ENCODE data around the gene TM4SF1.

Gene TM4SF1

GRCh38 chr3:149415484-149415883 is 38.0 kb upstream of the TM4SF1 start:
- no peaks in the 10 kb centered on the region for H3K36me3 ChIP-seq (ENCODE audit: control insufficient read depth in 4 of 4, insufficient read depth in 4 of 4, low read length in 3 of 4)
- POLR2A ChIA-PET, result no interaction called here
- WGBS (ENCODE audit: insufficient coverage), result 100% methylated on average over 1 of the region's 2 CpGs
- H3K27me3 ChIP-seq (replicated peaks in 2 of 5; ENCODE audit: control insufficient read depth in 4 of 5, insufficient read depth in 5 of 5, low read length in 4 of 5), result no peaks in the 10 kb centered on the region
- no peak for DNase-seq
- H3K27ac ChIP-seq (ENCODE audit: insufficient read depth in 1 of 2, low read depth in 1 of 2, low read length in 2 of 2, poor library complexity in 1 of 2, severe bottlenecking in 2 of 2), result no peak overlapping the region
- CTCF ChIA-PET, result interaction anchor here (0.6 kb wide), 1 partner anchor 17 kb away, joined by 3 read pairs; no protein-coding TSS in a partner anchor
- no peaks in the 10 kb centered on the region for H3K4me1 ChIP-seq (ENCODE audit: control extremely low read depth in 1 of 4, control insufficient read depth in 4 of 4, insufficient read depth in 4 of 4, low read length in 3 of 4)
- H3K9me3 ChIP-seq (ENCODE audit: control extremely low read depth in 1 of 5, control insufficient read depth in 4 of 5, insufficient read depth in 2 of 5, low read depth in 1 of 5, low read length in 4 of 5), result no peaks in the 10 kb centered on the region
- no peak overlapping the region for H3K4me3 ChIP-seq (ENCODE audit: control insufficient read depth in 1 of 7, extremely low read depth in 1 of 7, insufficient read depth in 4 of 7, low read depth in 2 of 7, low read length in 6 of 7)

- POLR2A ChIA-PET, result no interaction called here
Measured at GRCh38 chr3:149414557-149415231, 37.2 kb upstream of the TM4SF1 start.

GRCh38 chr3:149411583-149411982 is 34.1 kb upstream of the TM4SF1 start:
- Histone ChIP-seq H3K27ac (ENCODE audit: insufficient read depth in 1 of 2, low read depth in 1 of 2, low read length in 2 of 2, poor library complexity in 1 of 2, severe bottlenecking in 2 of 2) (no peak overlapping the region), H3K36me3 (ENCODE audit: control insufficient read depth in 4 of 4, insufficient read depth in 4 of 4, low read length in 3 of 4) (no peaks in the 10 kb centered on the region), H3K4me3 (ENCODE audit: control insufficient read depth in 1 of 7, extremely low read depth in 1 of 7, insufficient read depth in 4 of 7, low read depth in 2 of 7, low read length in 6 of 7) (no peak overlapping the region), H3K4me1 (ENCODE audit: control extremely low read depth in 1 of 4, control insufficient read depth in 4 of 4, insufficient read depth in 4 of 4, low read length in 3 of 4) (no peaks in the 10 kb centered on the region), H3K9me3 (ENCODE audit: control extremely low read depth in 1 of 5, control insufficient read depth in 4 of 5, insufficient read depth in 2 of 5, low read depth in 1 of 5, low read length in 4 of 5) (no peaks in the 10 kb centered on the region), H3K27me3 (replicated peaks in 2 of 5; ENCODE audit: control insufficient read depth in 4 of 5, insufficient read depth in 5 of 5, low read length in 4 of 5) (no peaks in the 10 kb centered on the region)
- WGBS (ENCODE audit: insufficient coverage), result no CpG with 5 or more reads among the region's 1 CpG
- DNase-seq, result no peak
- ChIA-PET POLR2A (no interaction called here), CTCF (interaction anchor here (0.6 kb wide), 1 partner anchor 19 kb away, joined by 3 read pairs; no protein-coding TSS in a partner anchor)

More at GRCh38 chr3:149414557-149415231, 37.2 kb upstream of the TM4SF1 start:
- WGBS (ENCODE audit: insufficient coverage), result 100% methylated on average over 1 of the region's 1 CpG
- no peaks in the 10 kb centered on the region for H3K36me3 ChIP-seq (ENCODE audit: control insufficient read depth in 4 of 4, insufficient read depth in 4 of 4, low read length in 3 of 4)
- H3K27me3 ChIP-seq (replicated peaks in 2 of 5; ENCODE audit: control insufficient read depth in 4 of 5, insufficient read depth in 5 of 5, low read length in 4 of 5), result no peaks in the 10 kb centered on the region
- H3K4me1 ChIP-seq (ENCODE audit: control extremely low read depth in 1 of 4, control insufficient read depth in 4 of 4, insufficient read depth in 4 of 4, low read length in 3 of 4), result no peaks in the 10 kb centered on the region
- no peak overlapping the region for H3K4me3 ChIP-seq (ENCODE audit: control insufficient read depth in 1 of 7, extremely low read depth in 1 of 7, insufficient read depth in 4 of 7, low read depth in 2 of 7, low read length in 6 of 7)
- no peak overlapping the region for H3K27ac ChIP-seq (ENCODE audit: insufficient read depth in 1 of 2, low read depth in 1 of 2, low read length in 2 of 2, poor library complexity in 1 of 2, severe bottlenecking in 2 of 2)
- CTCF ChIA-PET, result interaction anchor here (0.6 to 1.4 kb wide), 2 partner anchors 16 to 18 kb away, joined by 3 read pairs; no protein-coding TSS in a partner anchor
- no peaks in the 10 kb centered on the region for H3K9me3 ChIP-seq (ENCODE audit: control extremely low read depth in 1 of 5, control insufficient read depth in 4 of 5, insufficient read depth in 2 of 5, low read depth in 1 of 5, low read length in 4 of 5)
- no peak for DNase-seq

GRCh38 chr3:149409351-149409750 is 31.9 kb upstream of the TM4SF1 start:
- ChIA-PET POLR2A (no interaction called here), CTCF (interaction anchor here (0.9 to 1.2 kb wide), 2 partner anchors 35 to 70 kb away, joined by 3 to 4 read pairs; no protein-coding TSS in a partner anchor)
- H3K36me3 ChIP-seq (ENCODE audit: control insufficient read depth in 4 of 4, insufficient read depth in 4 of 4, low read length in 3 of 4), result no peaks in the 10 kb centered on the region
- H3K27me3 ChIP-seq (replicated peaks in 2 of 5; ENCODE audit: control insufficient read depth in 4 of 5, insufficient read depth in 5 of 5, low read length in 4 of 5), result no peaks in the 10 kb centered on the region
- no peak for DNase-seq
- 100% methylated on average over 1 of the region's 2 CpGs for WGBS (ENCODE audit: insufficient coverage)
- no peaks in the 10 kb centered on the region for H3K9me3 ChIP-seq (ENCODE audit: control extremely low read depth in 1 of 5, control insufficient read depth in 4 of 5, insufficient read depth in 2 of 5, low read depth in 1 of 5, low read length in 4 of 5)
- H3K27ac ChIP-seq (ENCODE audit: insufficient read depth in 1 of 2, low read depth in 1 of 2, low read length in 2 of 2, poor library complexity in 1 of 2, severe bottlenecking in 2 of 2), result no peak overlapping the region
- H3K4me3 ChIP-seq (ENCODE audit: control insufficient read depth in 1 of 7, extremely low read depth in 1 of 7, insufficient read depth in 4 of 7, low read depth in 2 of 7, low read length in 6 of 7), result no peak overlapping the region
- H3K4me1 ChIP-seq (ENCODE audit: control extremely low read depth in 1 of 4, control insufficient read depth in 4 of 4, insufficient read depth in 4 of 4, low read length in 3 of 4), result no peaks in the 10 kb centered on the region

GRCh38 chr3:149407898-149408297 is 30.4 kb upstream of the TM4SF1 start:
- whole genome bisulfite sequencing (ENCODE audit: insufficient coverage), result 100% methylated on average over 1 of the region's 3 CpGs
- Histone ChIP-seq H3K27me3 (replicated peaks in 2 of 5; ENCODE audit: control insufficient read depth in 4 of 5, insufficient read depth in 5 of 5, low read length in 4 of 5) (no peaks in the 10 kb centered on the region), H3K36me3 (ENCODE audit: control insufficient read depth in 4 of 4, insufficient read depth in 4 of 4, low read length in 3 of 4) (no peaks in the 10 kb centered on the region), H3K4me3 (ENCODE audit: control insufficient read depth in 1 of 7, extremely low read depth in 1 of 7, insufficient read depth in 4 of 7, low read depth in 2 of 7, low read length in 6 of 7) (no peak overlapping the region), H3K27ac (ENCODE audit: insufficient read depth in 1 of 2, low read depth in 1 of 2, low read length in 2 of 2, poor library complexity in 1 of 2, severe bottlenecking in 2 of 2) (no peak overlapping the region), H3K4me1 (ENCODE audit: control extremely low read depth in 1 of 4, control insufficient read depth in 4 of 4, insufficient read depth in 4 of 4, low read length in 3 of 4) (no peaks in the 10 kb centered on the region), H3K9me3 (ENCODE audit: control extremely low read depth in 1 of 5, control insufficient read depth in 4 of 5, insufficient read depth in 2 of 5, low read depth in 1 of 5, low read length in 4 of 5) (no peaks in the 10 kb centered on the region)
- DNase-seq, result no peak
- CTCF ChIA-PET, result no interaction called here
- POLR2A ChIA-PET, result no interaction called here

- Histone ChIP-seq H3K27me3 (replicated peaks in 2 of 5; ENCODE audit: control insufficient read depth in 4 of 5, insufficient read depth in 5 of 5, low read length in 4 of 5) (no peaks in the 10 kb centered on the region), H3K27ac (ENCODE audit: insufficient read depth in 1 of 2, low read depth in 1 of 2, low read length in 2 of 2, poor library complexity in 1 of 2, severe bottlenecking in 2 of 2) (no peak overlapping the region), H3K4me3 (ENCODE audit: control insufficient read depth in 1 of 7, extremely low read depth in 1 of 7, insufficient read depth in 4 of 7, low read depth in 2 of 7, low read length in 6 of 7) (no peak overlapping the region), H3K9me3 (ENCODE audit: control extremely low read depth in 1 of 5, control insufficient read depth in 4 of 5, insufficient read depth in 2 of 5, low read depth in 1 of 5, low read length in 4 of 5) (peaks cover 0 to 4% (median 0%) of the 10 kb centered on the region in 5 experiments), H3K4me1 (ENCODE audit: control extremely low read depth in 1 of 4, control insufficient read depth in 4 of 4, insufficient read depth in 4 of 4, low read length in 3 of 4) (no peaks in the 10 kb centered on the region), H3K36me3 (ENCODE audit: control insufficient read depth in 4 of 4, insufficient read depth in 4 of 4, low read length in 3 of 4) (no peaks in the 10 kb centered on the region)
- ChIA-PET CTCF (no interaction called here), POLR2A (no interaction called here)
- DNase-seq, result no peak
- WGBS (ENCODE audit: insufficient coverage), result 100% methylated on average over 1 of the region's 2 CpGs
Measured at GRCh38 chr3:149406244-149406752, 28.8 kb upstream of the TM4SF1 start.

- DNase-seq, result no peak
- POLR2A ChIA-PET, result no interaction called here
Measured at GRCh38 chr3:149403443-149403842, 26.0 kb upstream of the TM4SF1 start.

More at GRCh38 chr3:149403443-149403842, 26.0 kb upstream of the TM4SF1 start:
- 100% methylated on average over 1 of the region's 2 CpGs for WGBS (ENCODE audit: insufficient coverage)
- Histone ChIP-seq H3K36me3 (ENCODE audit: control insufficient read depth in 4 of 4, insufficient read depth in 4 of 4, low read length in 3 of 4) (no peaks in the 10 kb centered on the region), H3K4me1 (ENCODE audit: control extremely low read depth in 1 of 4, control insufficient read depth in 4 of 4, insufficient read depth in 4 of 4, low read length in 3 of 4) (no peaks in the 10 kb centered on the region), H3K9me3 (ENCODE audit: control extremely low read depth in 1 of 5, control insufficient read depth in 4 of 5, insufficient read depth in 2 of 5, low read depth in 1 of 5, low read length in 4 of 5) (peaks cover 0 to 6% (median 0%) of the 10 kb centered on the region in 5 experiments), H3K4me3 (ENCODE audit: control insufficient read depth in 1 of 7, extremely low read depth in 1 of 7, insufficient read depth in 4 of 7, low read depth in 2 of 7, low read length in 6 of 7) (no peak overlapping the region), H3K27me3 (replicated peaks in 2 of 5; ENCODE audit: control insufficient read depth in 4 of 5, insufficient read depth in 5 of 5, low read length in 4 of 5) (no peaks in the 10 kb centered on the region), H3K27ac (ENCODE audit: insufficient read depth in 1 of 2, low read depth in 1 of 2, low read length in 2 of 2, poor library complexity in 1 of 2, severe bottlenecking in 2 of 2) (no peak overlapping the region)
- CTCF ChIA-PET, result no interaction called here

Data from common myeloid progenitor, CD34-positive (primary cell).